Stimulated activated CD4-positive, alpha-beta T cell treated with anti-CD3 and anti-CD28 coated beads, Interleukin-2, amount 100 ng/mL, for 4 hours (primary cell): ENCODE measurements around the gene SPOPL.

Source experiments
- DNase-seq: peaks from one replicate; pipeline ENCODE4 v3.0.0-alpha.2; 2020; ENCODE audit warnings: low read depth

SPOPL gene

DNA sequence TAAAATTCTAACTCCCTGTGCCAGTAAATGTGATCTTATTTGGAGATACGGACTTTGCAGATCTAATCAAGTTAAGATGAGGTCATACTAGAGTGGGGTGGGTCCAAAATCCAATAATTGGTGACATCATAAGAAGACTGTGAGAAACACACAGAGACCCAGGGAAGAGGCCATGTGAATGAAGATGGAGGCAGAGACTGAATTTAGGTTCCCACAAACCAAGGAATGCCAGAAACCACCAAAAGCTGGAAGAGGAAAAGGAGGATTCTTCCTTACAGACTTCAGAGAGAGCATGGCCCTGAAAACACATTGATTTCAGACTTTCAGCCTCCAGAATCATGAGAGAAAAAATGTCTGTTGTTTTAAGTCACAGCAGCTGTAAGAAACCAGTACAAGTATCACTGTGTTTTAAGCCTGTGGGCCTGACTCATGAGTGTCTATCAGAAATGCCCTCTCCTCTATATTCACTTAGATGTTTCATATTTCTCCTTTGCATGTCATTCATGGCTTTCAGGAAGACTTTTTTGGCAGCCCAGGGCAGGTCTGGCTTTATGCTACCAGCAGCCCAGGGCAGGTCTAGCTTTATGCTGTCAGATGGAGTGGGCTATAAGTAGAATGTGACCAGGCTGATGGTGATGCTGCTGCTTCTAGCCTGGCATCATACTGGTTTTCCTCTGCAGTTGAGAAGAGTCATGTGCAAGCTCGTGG, 100.0 kb downstream of the SPOPL start:
- no peak for DNase-seq

- DNase-seq = no peak
These were observed 100.5 kb downstream of the SPOPL start for GRCh38 chr2:138602166-138602460.

- no peak for DNase-seq
These were observed 106.2 kb downstream of the SPOPL start for GRCh38 chr2:138607746-138608145.

- DNase-seq = no peak
These were observed 107.9 kb downstream of the SPOPL start for GRCh38 chr2:138609446-138609845.

DNA sequence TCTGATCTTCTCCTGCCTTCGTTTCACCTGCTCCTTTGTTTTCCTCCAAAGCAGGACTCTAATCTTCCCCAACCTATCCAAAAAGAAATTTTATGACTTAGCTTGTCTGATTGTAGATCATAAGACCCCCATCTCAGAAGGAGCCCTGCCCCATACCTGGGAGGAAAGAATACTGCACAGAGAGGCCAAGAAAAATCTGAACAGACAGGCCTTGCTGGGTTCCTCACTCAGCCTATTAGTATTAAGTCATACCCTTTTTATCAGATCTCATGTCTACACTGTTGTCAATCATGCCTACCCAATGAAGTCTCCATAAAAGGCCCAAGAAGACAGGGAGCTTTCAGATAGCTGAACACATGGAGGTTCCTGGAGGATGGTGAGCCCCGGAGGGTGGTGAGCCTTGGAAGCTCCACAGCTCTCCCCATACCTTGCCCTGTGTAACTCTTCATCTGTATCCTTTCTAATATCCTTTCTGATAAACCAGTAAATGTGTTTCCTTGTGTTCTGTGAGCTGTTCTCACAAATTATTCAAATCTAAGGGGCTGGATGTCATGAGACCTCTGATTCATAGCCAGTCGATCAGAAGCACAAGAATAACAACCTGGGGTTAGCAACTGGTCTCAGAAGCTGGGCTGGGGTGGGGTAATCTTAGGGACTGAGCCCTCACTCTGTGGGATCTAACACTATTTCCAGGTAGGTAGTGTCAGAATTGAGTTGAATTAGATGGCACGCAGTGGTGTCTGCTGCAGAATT, 108.8 kb downstream of the SPOPL start:
- no peak for DNase-seq

GRCh38 chr2:138615257-138615656, 113.7 kb downstream of the SPOPL start:
- DNase-seq = no peak

- no peak for DNase-seq
These were observed 115.5 kb downstream of the SPOPL start for GRCh38 chr2:138617026-138617425.

GRCh38 chr2:138618971-138619370, 117.4 kb downstream of the SPOPL start:
- no peak for DNase-seq

DNA sequence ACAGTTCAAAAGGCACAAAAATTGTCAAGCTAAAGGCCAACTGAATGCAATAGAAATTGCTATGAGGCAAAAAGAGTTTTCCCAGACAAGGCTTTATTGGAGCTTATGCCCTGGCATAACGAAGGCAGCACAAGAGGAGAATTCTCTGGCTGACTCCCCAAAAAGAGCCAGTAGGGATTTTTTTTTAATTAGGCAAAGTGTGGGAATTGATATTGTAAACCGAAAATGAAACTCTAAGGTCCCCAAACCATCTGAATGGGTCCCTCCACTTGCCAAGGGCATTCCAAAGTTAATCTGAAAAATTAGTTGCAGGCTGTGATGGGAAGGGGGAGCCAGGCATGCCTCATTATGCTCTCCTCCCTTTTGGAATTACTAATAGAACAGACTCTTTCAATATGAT, 118.9 kb downstream of the SPOPL start:
- no peak for DNase-seq

DNA sequence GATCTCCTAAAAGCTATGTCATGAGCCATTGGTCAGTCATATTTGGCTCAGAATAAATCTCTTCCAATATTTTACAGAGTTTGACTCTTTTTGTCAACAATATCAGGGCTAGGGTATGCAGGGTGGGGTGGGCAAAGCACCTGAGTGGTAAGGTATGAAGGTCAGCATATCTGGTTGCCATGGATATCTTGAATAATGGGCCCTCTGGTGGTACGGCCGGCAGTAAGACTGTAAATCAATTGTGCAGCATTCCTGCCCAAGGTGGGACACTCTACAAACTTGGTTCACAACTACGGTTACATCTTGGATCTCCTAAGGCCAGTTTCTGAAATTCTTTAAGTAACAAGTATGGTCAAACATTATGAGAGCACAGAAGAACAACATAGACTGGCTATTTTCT, 119.6 kb downstream of the SPOPL start:
- DNase-seq = no peak

GRCh38 chr2:138622613-138623012, 121.0 kb downstream of the SPOPL start:
- DNase-seq = no peak
